SK-N-MC (cell line): ENCODE results near the gene CDH15.

Experiments used
- EZH2 ChIP-seq: fragments of 200-600 bp; sonication (generic); IDR thresholded peaks from one replicate; pipeline ENCODE4 v1.6.1; 2017; ENCODE audit warnings: antibody characterized with exemption
- FOXP2 ChIP-seq: optimal IDR thresholded peaks from 2 replicates; pipeline ENCODE3; 2011; ENCODE audit warnings: mild to moderate bottlenecking, moderate library complexity; ENCODE audit not compliant: insufficient read depth; ENCODE audit errors: extremely low read length, control extremely low read depth
- POLR2AphosphoS5 ChIP-seq: IDR thresholded peaks from 2 replicates; pipeline ENCODE4 v1.6.1; 2012; ENCODE audit warnings: mild to moderate bottlenecking, low read depth, low read length, borderline replicate concordance

DNA sequence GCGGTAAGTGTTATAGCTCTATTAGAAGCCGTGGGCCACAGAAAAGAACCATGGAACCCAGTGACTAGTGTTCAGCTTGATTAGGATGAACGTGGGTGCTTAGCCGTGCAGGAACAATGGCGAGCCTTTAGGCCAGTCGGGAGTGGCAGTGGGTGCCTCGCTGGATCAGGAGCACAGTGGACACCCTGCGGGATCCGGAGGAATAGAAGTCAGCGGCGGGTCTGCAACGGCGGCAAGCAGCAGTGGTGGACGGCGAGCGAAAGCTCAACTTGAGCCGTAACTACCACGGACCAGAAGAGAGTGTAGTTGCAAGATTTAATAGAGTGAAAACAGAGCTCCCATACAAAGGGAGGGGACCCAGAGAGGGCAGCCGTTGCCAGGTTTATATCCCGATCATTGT, 37.3 kb upstream of the CDH15 start:
- TF ChIP-seq EZH2, result no peak
- TF ChIP-seq POLR2AphosphoS5, result no peak
- no peak for TF ChIP-seq FOXP2
